ENCODE results near the gene MORN1.

MORN1 gene

GRCh38 chr1:2348346-2349325 is 42.7 kb downstream of the MORN1 start:
- TF ChIP-seq, protein P1, sequence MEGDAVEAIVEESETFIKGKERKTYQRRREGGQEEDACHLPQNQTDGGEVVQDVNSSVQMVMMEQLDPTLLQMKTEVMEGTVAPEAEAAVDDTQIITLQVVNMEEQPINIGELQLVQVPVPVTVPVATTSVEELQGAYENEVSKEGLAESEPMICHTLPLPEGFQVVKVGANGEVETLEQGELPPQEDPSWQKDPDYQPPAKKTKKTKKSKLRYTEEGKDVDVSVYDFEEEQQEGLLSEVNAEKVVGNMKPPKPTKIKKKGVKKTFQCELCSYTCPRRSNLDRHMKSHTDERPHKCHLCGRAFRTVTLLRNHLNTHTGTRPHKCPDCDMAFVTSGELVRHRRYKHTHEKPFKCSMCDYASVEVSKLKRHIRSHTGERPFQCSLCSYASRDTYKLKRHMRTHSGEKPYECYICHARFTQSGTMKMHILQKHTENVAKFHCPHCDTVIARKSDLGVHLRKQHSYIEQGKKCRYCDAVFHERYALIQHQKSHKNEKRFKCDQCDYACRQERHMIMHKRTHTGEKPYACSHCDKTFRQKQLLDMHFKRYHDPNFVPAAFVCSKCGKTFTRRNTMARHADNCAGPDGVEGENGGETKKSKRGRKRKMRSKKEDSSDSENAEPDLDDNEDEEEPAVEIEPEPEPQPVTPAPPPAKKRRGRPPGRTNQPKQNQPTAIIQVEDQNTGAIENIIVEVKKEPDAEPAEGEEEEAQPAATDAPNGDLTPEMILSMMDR (IDR thresholded peaks at IDR 0.05; ENCODE audit: insufficient read depth, missing control alignments), result no peak
- DNase-seq (ENCODE audit: insufficient read length, low spot score) (no peak), FAIRE-seq (no peak)

DNA sequence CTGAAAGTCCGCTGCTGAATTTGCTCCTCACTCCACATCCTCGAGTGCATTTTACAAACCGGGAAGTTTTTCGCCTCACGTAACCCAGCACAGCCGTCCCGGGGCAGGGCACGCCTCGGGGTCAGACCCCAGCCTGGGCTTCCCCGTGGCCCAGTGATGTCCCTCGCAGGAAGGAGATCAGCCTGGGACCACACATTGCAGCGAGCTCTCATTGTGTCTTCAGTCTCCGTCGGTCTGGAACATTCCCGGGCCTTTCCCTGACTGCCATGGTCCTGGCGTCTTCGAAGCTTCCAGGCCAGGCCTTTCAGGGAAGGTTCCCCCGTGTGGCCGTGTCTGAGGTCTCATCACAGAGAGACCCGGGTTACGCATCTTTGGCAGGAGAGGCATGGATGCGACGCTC is 43.5 kb downstream of the MORN1 start:
- TF ChIP-seq, protein P1 (IDR thresholded peaks at IDR 0.05; ENCODE audit: insufficient read depth, missing control alignments), result no peak
- DNase-seq (ENCODE audit: insufficient read length, low spot score) (no peak), FAIRE-seq (no peak)

DNA sequence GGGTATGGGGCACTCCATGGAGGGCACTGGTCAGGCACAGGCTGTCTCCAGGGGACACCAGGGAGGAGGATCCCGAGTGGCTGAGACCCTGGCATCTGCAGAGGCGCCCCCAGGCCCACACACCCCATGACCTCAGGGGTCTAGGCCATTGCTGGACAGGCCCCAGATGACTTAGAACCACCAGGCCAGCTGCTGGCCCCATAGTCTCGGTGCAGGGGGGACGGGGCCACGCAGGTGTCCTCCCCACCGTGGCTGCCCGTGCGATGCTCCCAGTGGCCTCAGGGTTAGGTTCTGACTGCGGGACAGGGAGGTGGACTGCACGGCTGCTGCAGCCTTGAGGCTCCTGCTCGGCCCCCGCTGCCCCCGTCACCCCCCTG is 44.0 kb downstream of the MORN1 start:
- DNase-seq (ENCODE audit: insufficient read length, low spot score), result no peak
- no peak for FAIRE-seq
- TF ChIP-seq, protein P1 (IDR thresholded peaks at IDR 0.05; ENCODE audit: insufficient read depth, missing control alignments), result no peak

DNA sequence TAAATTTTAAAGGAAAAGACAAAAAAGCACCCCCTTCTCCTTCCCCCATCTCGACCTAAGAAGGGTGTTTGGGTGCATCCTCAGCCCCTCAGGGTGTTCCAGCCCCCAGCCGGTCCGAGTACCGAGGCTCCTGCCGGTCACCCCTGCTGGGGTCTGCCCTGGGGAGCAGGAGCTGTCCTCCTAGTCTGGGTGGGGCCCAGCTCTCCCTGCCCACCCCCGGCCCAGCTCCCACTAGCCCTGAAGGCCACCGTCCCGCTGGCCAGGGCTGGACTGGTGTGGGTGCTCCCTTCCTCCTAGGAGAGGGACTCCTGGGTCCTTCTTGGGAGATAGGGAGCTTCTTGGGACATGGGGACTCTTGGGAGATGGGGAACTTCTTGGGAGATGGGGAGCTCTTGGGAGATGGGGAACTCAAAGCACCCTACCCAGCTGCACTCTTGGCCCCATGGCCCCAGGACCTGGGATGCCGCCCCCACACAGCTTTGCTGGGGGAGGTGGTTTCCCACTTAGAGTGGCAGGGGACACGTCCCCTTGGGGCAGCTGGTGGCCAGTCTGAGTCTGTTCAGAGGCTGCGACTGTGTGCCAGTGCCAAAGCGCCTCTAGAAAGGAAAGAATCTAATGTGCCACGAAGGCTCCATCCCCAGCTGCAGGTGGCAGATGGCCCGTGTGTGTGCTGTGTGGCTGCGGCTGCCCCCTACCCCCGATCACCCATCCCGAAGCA is 44.5 kb downstream of the MORN1 start:
- FAIRE-seq, result no peak
- DNase-seq (ENCODE audit: insufficient read length, low spot score), result no peak
- TF ChIP-seq, protein P1 (IDR thresholded peaks at IDR 0.05; ENCODE audit: insufficient read depth, missing control alignments), result no peak

DNA sequence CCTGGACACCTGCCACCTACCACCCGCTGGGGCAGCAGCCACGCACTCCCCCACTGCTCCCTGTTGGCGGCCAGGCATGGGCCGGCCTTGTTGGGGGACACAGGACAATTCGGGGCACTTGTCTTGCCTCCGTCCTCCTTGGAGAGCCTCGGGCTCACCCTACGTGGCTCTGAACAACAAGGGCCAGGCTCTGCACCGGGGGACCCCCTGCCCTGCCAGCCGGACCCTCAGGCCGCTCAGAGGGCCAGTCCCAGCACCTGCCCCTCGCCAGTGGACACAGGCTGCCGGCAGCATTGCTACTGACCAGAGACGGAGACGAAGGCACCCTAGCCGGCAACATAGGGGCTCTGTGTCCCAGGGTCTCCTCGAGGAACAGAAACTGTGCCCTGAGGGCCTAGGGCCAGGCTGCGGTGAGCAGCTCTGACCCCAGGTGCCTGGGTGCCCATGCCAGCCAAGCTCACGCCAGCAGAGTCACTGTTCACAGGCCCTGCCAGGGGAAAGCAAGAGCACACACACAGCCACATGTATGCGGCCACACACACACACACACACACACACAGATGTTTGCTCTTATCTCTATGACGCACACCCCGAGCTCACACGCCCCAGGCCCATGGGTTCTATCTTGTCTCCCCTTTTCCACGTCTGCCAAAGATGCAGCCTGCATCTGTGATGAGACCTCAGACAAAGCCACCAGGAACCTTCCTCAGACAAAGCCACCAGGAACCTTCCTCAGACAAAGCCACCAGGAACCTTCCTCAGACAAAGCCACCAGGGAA is 45.9 kb downstream of the MORN1 start:
- TF ChIP-seq, protein P1 (IDR thresholded peaks at IDR 0.05; ENCODE audit: insufficient read depth, missing control alignments), result no peak
- no peak for FAIRE-seq
- no peak for DNase-seq (ENCODE audit: insufficient read length, low spot score)

- TF ChIP-seq, protein P1 (IDR thresholded peaks at IDR 0.05; ENCODE audit: insufficient read depth, missing control alignments), result no peak
- DNase-seq (ENCODE audit: insufficient read length, low spot score), result no peak
- FAIRE-seq, result no peak
Observed at GRCh38 chr1:2344744-2345296, 46.5 kb downstream of the MORN1 start.

Data from D721Med (cell line).